HG03469 (cell line): ENCODE results near the gene EMX1.
"Not testable (repeated sequence)": the region's sequence is repeated elsewhere in the genome, so short reads cannot be mapped to it uniquely, and the experiment has no call there.

ENCODE experiments used
- ATAC-seq: cut with Tn5 transposase; IDR thresholded peaks from one replicate; pipeline ENCODE4 v1.9.1; 2021; ENCODE audit warnings: mild to moderate bottlenecking, moderate library complexity, moderate number of reproducible peaks; ENCODE audit not compliant: unreplicated experiment

Gene EMX1

GRCh38 chr2:72900191-72900825 is 17.0 kb upstream of the EMX1 start:
- ATAC-seq: no peak

GRCh38 chr2:72901426-72901825 is 15.9 kb upstream of the EMX1 start:
- no peak for ATAC-seq

GRCh38 chr2:72907369-72907768 is 9.9 kb upstream of the EMX1 start:
- ATAC-seq: not testable (repeated sequence)

GRCh38 chr2:72908741-72909140 is 8.6 kb upstream of the EMX1 start:
- ATAC-seq: no peak

GRCh38 chr2:72911256-72911655 is 6.1 kb upstream of the EMX1 start:
- no peak for ATAC-seq

- no peak for ATAC-seq
Measured at GRCh38 chr2:72913486-72914205, 3.7 kb upstream of the EMX1 start.

GRCh38 chr2:72914206-72914559 is 3.1 kb upstream of the EMX1 start:
- no peak for ATAC-seq

- ATAC-seq: no peak
Measured at GRCh38 chr2:72914589-72915319, 2.6 kb upstream of the EMX1 start.

GRCh38 chr2:72915320-72915906 is 1.9 kb upstream of the EMX1 start:
- no peak for ATAC-seq

GRCh38 chr2:72915907-72916742 is 1.2 kb upstream of the EMX1 start:
- peak; percentile 32 for ATAC-seq

GRCh38 chr2:72916743-72917137 is 579 bp upstream of the EMX1 start:
- no peak for ATAC-seq

GRCh38 chr2:72917877-72918553 is 696 bp downstream of the EMX1 start:
- no peak for ATAC-seq

- ATAC-seq: no peak
Measured at GRCh38 chr2:72919414-72920317, 2.3 kb downstream of the EMX1 start.

GRCh38 chr2:72920318-72921087 is 3.2 kb downstream of the EMX1 start:
- no peak for ATAC-seq

- ATAC-seq: no peak
Measured at GRCh38 chr2:72921088-72921851, 4.0 kb downstream of the EMX1 start.

- no peak for ATAC-seq
Measured at GRCh38 chr2:72921853-72922252, 4.5 kb downstream of the EMX1 start.

- ATAC-seq: no peak
Measured at GRCh38 chr2:72923833-72924352, 6.6 kb downstream of the EMX1 start.
